Subcutaneous adipose tissue (tissue), 4 donors: ENCODE measurements around the gene SERPINB11. TPM values are rescaled to one million over a fixed set of nuclear protein-coding genes. Genes with fewer than 3 reads are reported as not detected.
"Not testable (repeated sequence)": the region's sequence is repeated elsewhere in the genome, so short reads cannot be mapped to it uniquely, and the experiment has no call there.

Source experiments
- CTCF ChIP-seq: fragments of 450-650 bp; IDR thresholded peaks from one replicate; pipeline ENCODE4 v1.5.1; 2016; ENCODE audit warnings: low read depth, mild to moderate bottlenecking, control low read depth, antibody characterized with exemption, moderate library complexity
- total RNA-seq, 4 donors: library from RNA; depleted of rRNA; stranded (reverse); fragments of >200 nt; gene quantifications; one replicate each; pipeline ENCODE4 v1.1.0, GENCODE V29; 2016

Gene SERPINB11
- not detected for total RNA-seq

- no peak for TF ChIP-seq CTCF
These were observed at the start of gene SERPINB11 for GRCh38 chr18:63702660-63703059. SERPINB11 (plus strand) TSS chr18:63702960; CDS start chr18:63710194, 7,234 bp downstream.

- TF ChIP-seq CTCF = not testable (repeated sequence)
These were observed 41.0 kb upstream of the SERPINB11 start, which contains the start of gene SERPINB3 for GRCh38 chr18:63661750-63662149. SERPINB3 (minus strand) TSS chr18:63661893; CDS start chr18:63661216, 677 bp downstream.

- no peak for TF ChIP-seq CTCF
These were observed 38.2 kb upstream of the SERPINB11 start for GRCh38 chr18:63664571-63664970.

DNA sequence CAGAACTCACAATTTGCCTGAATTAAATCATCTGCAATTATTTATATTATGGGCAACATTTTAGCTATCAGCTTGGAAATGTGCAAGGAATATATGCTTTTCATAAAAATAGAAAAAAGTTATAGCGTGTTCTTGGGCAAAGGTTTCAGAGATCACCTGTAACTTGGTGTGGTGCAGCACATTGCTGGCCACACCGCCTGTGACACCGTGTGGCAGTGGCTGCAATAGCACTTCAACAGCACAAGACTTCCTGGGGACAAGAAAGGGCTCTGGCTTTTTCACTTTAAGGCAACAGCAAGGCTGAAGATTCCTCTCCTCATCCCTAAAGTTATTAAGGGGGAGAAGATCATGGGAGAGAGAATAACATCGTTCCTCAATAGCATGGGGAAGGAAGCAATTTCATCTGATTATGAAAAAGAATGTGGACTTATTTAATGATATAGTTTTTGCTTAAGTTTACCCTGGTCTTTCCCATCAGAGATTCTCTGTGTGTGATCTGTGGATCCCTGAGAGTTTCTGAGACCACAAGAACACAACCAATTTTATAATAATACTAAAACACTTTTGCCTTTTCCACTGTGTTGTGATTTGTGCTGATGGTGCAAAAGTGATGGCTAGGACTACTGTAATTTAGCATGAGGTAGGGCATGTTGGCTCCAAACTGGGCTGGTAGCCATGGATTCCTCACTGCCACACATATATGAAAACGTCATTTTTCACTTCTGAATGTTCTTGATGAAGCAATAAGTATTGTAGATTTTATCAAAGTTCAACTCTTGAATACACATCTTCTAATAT lies 26.0 kb upstream of the SERPINB11 start:
- no peak for TF ChIP-seq CTCF

- TF ChIP-seq CTCF = no peak
These were observed 25.1 kb upstream of the SERPINB11 start for GRCh38 chr18:63677500-63678225.

DNA sequence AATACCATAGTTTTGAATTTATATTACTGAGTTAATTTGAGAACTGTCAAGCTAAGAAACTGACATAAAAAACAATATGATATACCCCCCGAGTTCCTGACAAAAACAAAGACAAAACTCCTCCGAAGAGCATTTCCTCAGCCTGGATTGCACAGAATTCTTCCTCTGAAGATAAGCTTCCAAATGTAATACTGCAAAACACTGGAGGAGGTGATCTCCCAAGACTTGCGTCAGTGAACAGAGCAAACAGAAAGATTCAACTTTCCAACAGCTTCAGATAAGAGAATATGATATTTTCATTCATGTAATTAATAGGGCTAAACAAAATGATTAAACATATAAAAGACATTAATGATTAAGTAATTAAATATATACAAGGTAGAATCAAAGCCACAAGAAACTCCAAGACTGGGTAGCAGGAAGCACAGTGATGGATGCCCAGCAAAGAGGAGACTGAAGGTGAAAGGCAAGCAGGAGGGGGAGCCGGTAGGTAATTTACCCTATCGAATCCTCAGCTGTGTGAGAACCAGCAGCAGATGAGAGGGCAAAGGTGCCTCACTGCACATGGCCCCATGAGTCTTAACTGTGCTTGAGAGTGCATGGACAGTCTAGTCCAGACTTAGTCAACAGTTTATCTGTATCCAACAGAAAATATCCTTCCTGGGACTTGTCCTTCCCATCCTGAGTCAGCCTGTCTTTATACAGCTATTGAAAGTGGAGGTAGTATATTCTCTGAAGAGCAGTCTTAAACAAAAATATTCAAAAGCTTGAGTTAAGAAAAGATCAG lies 22.7 kb upstream of the SERPINB11 start:
- no peak for TF ChIP-seq CTCF
